HL-60 (cell line): Measurements from ENCODE around the gene SPRYD4.
"Not testable (repeated sequence)": the region's sequence is repeated elsewhere in the genome, so short reads cannot be mapped to it uniquely, and the experiment has no call there.

Experiments used
- DNase-seq, 2 experiments: peaks; one replicate each; pipeline ENCODE4 v3.0.0-alpha.2; 2010 to 2020; ENCODE audit warnings: low read depth in 1 of 2, low spot score in 1 of 2
- H3K27ac ChIP-seq: fragments of 250-450 bp; sonication (Bioruptor Pico); replicated peaks from 2 replicates; pipeline ENCODE4 v1.5.1; 2020; ENCODE audit warnings: mild to moderate bottlenecking, moderate library complexity
- H3K27me3 ChIP-seq: fragments of 250-450 bp; sonication (Bioruptor Pico); 2 replicates; pipeline ENCODE4 v1.5.1; 2021; ENCODE audit warnings: mild to moderate bottlenecking, moderate library complexity; ENCODE audit not compliant: insufficient read depth, poor library complexity, severe bottlenecking
- H3K4me3 ChIP-seq: replicated peaks from 2 replicates; pipeline ENCODE4 v1.5.1; 2011; ENCODE audit warnings: mild to moderate bottlenecking, control low read depth, low read length; ENCODE audit not compliant: insufficient read depth
- CTCF ChIP-seq: IDR thresholded peaks from one replicate; pipeline ENCODE4 v1.5.1; 2011; ENCODE audit warnings: low read length, control low read depth, inconsistent platforms; ENCODE audit not compliant: insufficient read depth
- GABPA ChIP-seq: IDR thresholded peaks from 2 replicates; pipeline ENCODE4 v1.6.1; 2012; ENCODE audit warnings: low read depth
- POLR2AphosphoS5 ChIP-seq: IDR thresholded peaks from 2 replicates; pipeline ENCODE4 v1.6.1; 2012; ENCODE audit warnings: low read depth
- REST ChIP-seq: IDR thresholded peaks from 2 replicates; pipeline ENCODE4 v1.6.1; 2012; ENCODE audit warnings: low read depth; ENCODE audit not compliant: insufficient replicate concordance
- SPI1 ChIP-seq: IDR thresholded peaks from 2 replicates; pipeline ENCODE4 v1.6.1; 2012; ENCODE audit warnings: low read depth, mild to moderate bottlenecking, borderline replicate concordance

Gene SPRYD4

GRCh38 chr12:56434828-56435227 lies 33.5 kb upstream of the SPRYD4 start:
- DNase-seq, result no peak

GRCh38 chr12:56437430-56438176 lies 30.8 kb upstream of the SPRYD4 start:
- Histone ChIP-seq H3K27me3 (no peaks in the 10 kb centered on the region), H3K4me3 (no peak overlapping the region), H3K27ac (no peak overlapping the region)
- TF ChIP-seq POLR2AphosphoS5 (no peak), CTCF (no peak)
- DNase-seq, result no peak

More at GRCh38 chr12:56434828-56435227, 33.5 kb upstream of the SPRYD4 start:
- H3K4me3 ChIP-seq, result no peak overlapping the region
- H3K27ac ChIP-seq, result no peak overlapping the region
- TF ChIP-seq POLR2AphosphoS5 (no peak), GABPA (no peak), SPI1 (no peak), CTCF (no peak), REST (no peak)
- H3K27me3 ChIP-seq, result no peaks in the 10 kb centered on the region

- H3K4me3 ChIP-seq, H3K27me3 ChIP-seq, DNase-seq, H3K27ac ChIP-seq: not testable (repeated sequence)
These were observed 25.2 kb upstream of the SPRYD4 start for GRCh38 chr12:56443208-56443607.

GRCh38 chr12:56448860-56449621 lies 19.3 kb upstream of the SPRYD4 start, which contains the start of gene TIMELESS:
TSS of gene TIMELESS (minus strand) at chr12:56449426. CDS start at chr12:56434170, 15,256 bp downstream.
- DNase-seq, result peak; percentile 75 to 92
- TF ChIP-seq SPI1 (peak; percentile 71), POLR2AphosphoS5 (peak; percentile 43; the same call in 1 of the 2 replicates), GABPA (no peak), REST (no peak), CTCF (no peak)
- peak within 1 kb of the TSS; percentile 91 for H3K27ac ChIP-seq
- peak within 1 kb of the TSS; percentile 86 for H3K4me3 ChIP-seq
- H3K27me3 ChIP-seq, result no peaks in the 10 kb centered on the region
